Measurements from ENCODE around the gene ZNF484. TPM values are rescaled to one million over a fixed set of nuclear protein-coding genes. Genes with fewer than 3 reads are reported as not detected.

ZNF484 gene
- total and polyA plus RNA-seq, 11 donors: 1.1 to 8.9 (median 5.5) TPM

- Histone ChIP-seq H3K36me3 (no peaks in the 10 kb centered on the region), H3K27ac (no peak overlapping the region), H3K9me3 (no peaks in the 10 kb centered on the region), H3K4me3 (no peak overlapping the region), H3K4me1 (peaks cover 0 to 3% (median 0%) of the 10 kb centered on the region in 12 donors), H3K27me3 (peaks cover 0 to 25% (median 9%) of the 10 kb centered on the region in 9 donors)
- intact Hi-C loops (cut with DNase I): loop anchor here in 2 of 10 donors (10.0 kb wide), 2 partner anchors 451 to 651 kb away; no protein-coding TSS in a partner anchor
- WGBS, 4 donors: 64 to 67% (median 66%) methylated on average over 9 of the region's 9 CpGs
- no peak for DNase-seq
- TF ChIP-seq POLR2A (IDR thresholded peaks at IDR 0.05) (no peak), CTCF (IDR thresholded peaks at IDR 0.05) (no peak)
- no peak for ATAC-seq
Measured at GRCh38 chr9:92795598-92796336, 82.1 kb downstream of the ZNF484 start.

Other genes starting within 250 kb of the ZNF484 start
- 10 to 100 TPM in 2 of 9 donors, 1 to 10 TPM in 7; 5.8 to 10.1 (median 8.6) TPM for gene IPPK, start 207.9 kb downstream of the ZNF484 start, total RNA-seq
- gene IPPK, start 207.9 kb downstream of the ZNF484 start, polyA plus RNA-seq: 10 to 100 TPM in 1 of 2 donors, 1 to 10 TPM in 1; 4.2 to 11.0 TPM
- gene BICD2, start 113.2 kb downstream of the ZNF484 start, total RNA-seq: 10 to 100 TPM; 28.3 to 56.7 (median 35.9) TPM
- gene BICD2, start 113.2 kb downstream of the ZNF484 start, polyA plus RNA-seq: 10 to 100 TPM; 17.6 to 45.7 TPM
- gene FGD3, start 69.5 kb upstream of the ZNF484 start, total RNA-seq: 10 to 100 TPM in 1 of 9 donors, 1 to 10 TPM in 8; 1.2 to 11.2 (median 1.8) TPM
- 1 to 10 TPM; 1.5 to 1.6 TPM for gene FGD3, start 69.5 kb upstream of the ZNF484 start, polyA plus RNA-seq
- gene SUSD3, start 180.7 kb upstream of the ZNF484 start, total RNA-seq: 1 to 10 TPM in 2 of 9 donors, under 1 TPM in 5, not detected in 2; 0.29 to 5.2 (median 0.56) TPM
- gene SUSD3, start 180.7 kb upstream of the ZNF484 start, polyA plus RNA-seq: under 1 TPM in 1 of 2 donors, not detected in 1; 0.50 TPM
- 10 to 100 TPM; 24.2 to 46.2 (median 27.5) TPM for gene CARD19, start 218.2 kb upstream of the ZNF484 start, total RNA-seq
- 10 to 100 TPM; 38.9 to 42.7 TPM for gene CARD19, start 218.2 kb upstream of the ZNF484 start, polyA plus RNA-seq